H1 (cell line): ENCODE data around the gene GMCL2. TPM values are rescaled to one million over a fixed set of nuclear protein-coding genes. Genes with fewer than 3 reads are reported as not detected.

Experiments used
- CTCF ChIA-PET: fragments of 300-600 bp; sonication (Branson Sonifier 250); formaldehyde crosslinking; loops from one replicate; lab custom pipeline; 2021; ENCODE audit not compliant: partially characterized antibody; lab: Charles Lee
- POLR2A ChIA-PET: fragments of 300-600 bp; sonication (Branson Sonifier 250); formaldehyde crosslinking; loops from one replicate; lab custom pipeline; 2021; ENCODE audit warnings: inconsistent platforms; ENCODE audit not compliant: partially characterized antibody; lab: Charles Lee
- DNase-seq, 2 experiments: peaks; one replicate each; pipeline versions ENCODE4 v3.0.0 to v3.0.0-alpha.2; 2010 to 2022; ENCODE audit warnings: low spot score in 2 of 2, low read depth in 1 of 2, mixed read lengths in 1 of 2
- FAIRE-seq: peaks from 2 replicates; lab custom pipeline; 2011; peaks lifted over from hg19 to GRCh38; lab: Jason Lieb, UNC
- H2AFZ ChIP-seq: 2 replicates; pipeline ENCODE4 v1.8.1; 2012; ENCODE audit warnings: low read length, inconsistent platforms
- H2AK5ac ChIP-seq: 2 replicates; pipeline ENCODE4 v1.6.1; 2013; ENCODE audit warnings: low read depth, low read length
- H2BK120ac ChIP-seq: replicated peaks from 2 replicates; pipeline ENCODE3; 2013; ENCODE audit warnings: low read depth, low read length, inconsistent platforms
- H2BK12ac ChIP-seq: 2 replicates; pipeline ENCODE4 v1.6.1; 2013; ENCODE audit warnings: low read depth, low read length
- H2BK15ac ChIP-seq: 2 replicates; pipeline ENCODE4 v1.6.1; 2013; ENCODE audit warnings: low read length
- H2BK20ac ChIP-seq: 2 replicates; pipeline ENCODE4 v1.6.1; 2013; ENCODE audit warnings: low read length
- H2BK5ac ChIP-seq: 2 replicates; pipeline ENCODE4 v1.6.1; 2013; ENCODE audit warnings: low read depth, low read length
- H3K14ac ChIP-seq: 2 replicates; pipeline ENCODE4 v1.6.1; 2013; ENCODE audit warnings: inconsistent platforms; ENCODE audit not compliant: insufficient read length
- H3K18ac ChIP-seq: 2 replicates; pipeline ENCODE4 v1.6.1; 2013; ENCODE audit warnings: low read length; ENCODE audit errors: extremely low read depth
- H3K23ac ChIP-seq: 2 replicates; pipeline ENCODE4 v1.6.1; 2013; ENCODE audit warnings: inconsistent platforms; ENCODE audit not compliant: insufficient read length
- H3K23me2 ChIP-seq: 2 replicates; pipeline ENCODE4 v1.6.1; 2013; ENCODE audit warnings: low read depth, low read length
- H3K27ac ChIP-seq: 2 replicates; pipeline ENCODE4 v1.6.1; 2011; ENCODE audit warnings: low read depth, low read length, inconsistent platforms
- H3K27me3 ChIP-seq, 4 experiments: replicated peaks in 1 of 4; 1 replicate in 1 of 4; 2 replicates in 3 of 4; pipeline versions ENCODE4 v1.6.1 to v1.8.1; 2011 to 2013; ENCODE audit warnings: low read length in 3 of 4, mild to moderate bottlenecking in 3 of 4, inconsistent platforms in 2 of 4, mixed read lengths in 2 of 4, moderate library complexity in 1 of 4; ENCODE audit not compliant: control insufficient read depth in 3 of 4, insufficient read depth in 3 of 4; ENCODE audit errors: extremely low read depth in 1 of 4
- H3K36me3 ChIP-seq, 4 experiments: 2 replicates each; pipeline versions ENCODE4 v1.6.1 to v1.8.1; 2011 to 2013; ENCODE audit warnings: mild to moderate bottlenecking in 4 of 4, low read length in 3 of 4, moderate library complexity in 2 of 4, control low read depth in 1 of 4, inconsistent platforms in 1 of 4; ENCODE audit not compliant: insufficient read depth in 4 of 4, control insufficient read depth in 2 of 4
- H3K4ac ChIP-seq: replicated peaks from 2 replicates; pipeline ENCODE3; 2013; ENCODE audit warnings: low read length, low read depth, mixed read lengths, inconsistent platforms; ENCODE audit not compliant: insufficient read length
- H3K4me1 ChIP-seq, 4 experiments: replicated peaks in 1 of 4; 1 replicate in 1 of 4; 2 replicates in 3 of 4; pipeline versions ENCODE4 v1.6.1 to v1.8.1; 2011 to 2013; ENCODE audit warnings: low read length in 3 of 4, inconsistent platforms in 2 of 4, mixed read lengths in 1 of 4; ENCODE audit not compliant: insufficient read depth in 4 of 4, control insufficient read depth in 3 of 4
- H3K4me2 ChIP-seq, 2 experiments: 2 replicates each; pipeline versions ENCODE4 v1.6.1 to v1.8.1; 2011 to 2013; ENCODE audit warnings: low read depth in 2 of 2, low read length in 2 of 2, control low read depth in 1 of 2, inconsistent platforms in 1 of 2, mild to moderate bottlenecking in 1 of 2; ENCODE audit not compliant: insufficient read depth in 1 of 2
- H3K4me3 ChIP-seq, 4 experiments: fragments of 200-600, 300-600 bp in 1 of 4; sonication (generic), shearing (Covaris generic), sonication (Bioruptor Twin) in 1 of 4; 2 replicates each; pipeline versions ENCODE4 v1.5.1 to v1.8.1; 2011 to 2016; ENCODE audit warnings: low read length in 4 of 4, low read depth in 3 of 4, control low read depth in 2 of 4, inconsistent platforms in 2 of 4, mild to moderate bottlenecking in 2 of 4, mixed read lengths in 1 of 4, moderate library complexity in 1 of 4; ENCODE audit not compliant: insufficient read depth in 2 of 4; ENCODE audit errors: extremely low read depth in 1 of 4
- H3K56ac ChIP-seq: replicated peaks from 2 replicates; pipeline ENCODE3; 2013; ENCODE audit warnings: low read depth, mild to moderate bottlenecking, mixed read lengths, low read length, inconsistent platforms; ENCODE audit not compliant: insufficient read length
- H3K79me1 ChIP-seq: 2 replicates; pipeline ENCODE4 v1.6.1; 2013; ENCODE audit warnings: low read depth, low read length, control low read depth
- H3K79me2 ChIP-seq, 2 experiments: 2 replicates each; pipeline versions ENCODE4 v1.6.1 to v1.8.1; 2012 to 2013; ENCODE audit warnings: low read length in 2 of 2, mild to moderate bottlenecking in 2 of 2, inconsistent platforms in 1 of 2; ENCODE audit not compliant: insufficient read depth in 2 of 2, control insufficient read depth in 1 of 2
- H3K9ac ChIP-seq, 4 experiments: replicated peaks in 1 of 4; 1 replicate in 1 of 4; 2 replicates in 3 of 4; pipeline versions ENCODE4 v1.6.1 to v1.8.1; 2011 to 2013; ENCODE audit warnings: low read depth in 3 of 4, low read length in 3 of 4, control low read depth in 2 of 4, mild to moderate bottlenecking in 2 of 4, moderate library complexity in 2 of 4, inconsistent platforms in 1 of 4; ENCODE audit errors: extremely low read depth in 1 of 4
- H3K9me3 ChIP-seq, 2 experiments: 2 replicates each; pipeline versions ENCODE4 v1.6.1 to v1.8.1; 2012 to 2013; ENCODE audit warnings: mild to moderate bottlenecking in 2 of 2, moderate library complexity in 2 of 2, control low read depth in 1 of 2, inconsistent platforms in 1 of 2, low read depth in 1 of 2, low read length in 1 of 2, mixed read lengths in 1 of 2; ENCODE audit not compliant: insufficient read depth in 2 of 2
- H4K20me1 ChIP-seq, 2 experiments: replicated peaks in 1 of 2; 2 replicates each; pipeline versions ENCODE3 to v1.8.1; 2011 to 2013; ENCODE audit warnings: inconsistent platforms in 2 of 2, low read length in 2 of 2, mild to moderate bottlenecking in 1 of 2; ENCODE audit not compliant: insufficient read depth in 2 of 2, control insufficient read depth in 1 of 2
- H4K5ac ChIP-seq: 2 replicates; pipeline ENCODE4 v1.6.1; 2013; ENCODE audit warnings: low read length, low read depth, mixed read lengths, inconsistent platforms; ENCODE audit not compliant: insufficient read length
- H4K8ac ChIP-seq: 2 replicates; pipeline ENCODE4 v1.8.0; 2013; ENCODE audit warnings: mild to moderate bottlenecking, moderate library complexity, low read length, inconsistent platforms; ENCODE audit not compliant: insufficient read depth; ENCODE audit errors: extremely low read depth
- H4K91ac ChIP-seq: replicated peaks from 2 replicates; pipeline ENCODE3; 2013; ENCODE audit warnings: low read length, mixed read lengths, inconsistent platforms; ENCODE audit not compliant: insufficient read length
- BACH1 ChIP-seq: IDR thresholded peaks from 2 replicates; pipeline ENCODE4 v1.6.1; 2012; ENCODE audit warnings: low read length, improper control_type of control experiment
- BCL11A ChIP-seq, 2 experiments: IDR thresholded peaks; one replicate each; pipeline ENCODE4 v1.6.1; 2011; ENCODE audit warnings: low read depth in 2 of 2, low read length in 2 of 2, mild to moderate bottlenecking in 2 of 2
- BRCA1 ChIP-seq: IDR thresholded peaks from 2 replicates; pipeline ENCODE4 v1.6.1; 2012; ENCODE audit warnings: low read depth, low read length, improper control_type of control experiment
- CHD1 ChIP-seq: IDR thresholded peaks from 2 replicates; pipeline ENCODE4 v1.6.1; 2012; ENCODE audit warnings: low read depth, low read length, improper control_type of control experiment
- CTCF ChIP-seq, 3 experiments: IDR thresholded peaks; 1 replicate in 2 of 3; 2 replicates in 1 of 3; pipeline versions ENCODE4 v1.5.1 to v1.6.1; 2011; ENCODE audit warnings: low read length in 3 of 3, mild to moderate bottlenecking in 3 of 3, inconsistent platforms in 2 of 3, low read depth in 1 of 3, moderate library complexity in 1 of 3; ENCODE audit not compliant: insufficient read depth in 1 of 3; ENCODE audit errors: control extremely low read depth in 1 of 3
- E2F6 ChIP-seq: IDR thresholded peaks from 2 replicates; pipeline ENCODE4 v1.6.1; 2012; ENCODE audit warnings: inconsistent platforms
- KDM1A ChIP-seq: fragments of 200-600, 300-600 bp; sonication (generic); IDR thresholded peaks from 2 replicates; pipeline ENCODE4 v1.7.1; 2016; ENCODE audit warnings: mild to moderate bottlenecking, low read length, borderline replicate concordance
- PHF8 ChIP-seq: fragments of 200-600 bp; sonication (generic); conservative IDR thresholded peaks from 2 replicates; pipeline ENCODE4 v1.7.1; 2012; ENCODE audit warnings: low read depth, mild to moderate bottlenecking, inconsistent platforms, low read length, moderate library complexity
- POLR2AphosphoS5 ChIP-seq: IDR thresholded peaks from 2 replicates; pipeline ENCODE4 v1.6.1; 2011; ENCODE audit warnings: low read depth, low read length
- RFX5 ChIP-seq: IDR thresholded peaks from 2 replicates; pipeline ENCODE4 v1.6.1; 2011; ENCODE audit warnings: low read depth, low read length, improper control_type of control experiment, borderline replicate concordance
- TAF7 ChIP-seq: optimal IDR thresholded peaks from 2 replicates; pipeline ENCODE3; 2011; ENCODE audit warnings: low read depth, mild to moderate bottlenecking, inconsistent platforms, low read length, moderate library complexity, borderline replicate concordance
- WGBS, 2 experiments: shearing (Covaris generic) in 1 of 2; methylation state at CpG; one replicate each; pipeline versions ENCODE4 v1.1.6 to v1.1.7; 2013 to 2015; ENCODE audit warnings: low lambda C conversion rate in 2 of 2, mixed read lengths in 2 of 2, inconsistent platforms in 1 of 2, low coverage in 1 of 2, missing lambda C conversion rate in 1 of 2; ENCODE audit not compliant: insufficient replicate concordance in 2 of 2, insufficient coverage in 1 of 2, insufficient read length in 1 of 2; ENCODE audit errors: extremely low coverage in 1 of 2, missing lambda C conversion rate in 1 of 2; 5-methylcytosine and 5-hydroxymethylcytosine counted together
- polyA plus RNA-seq, 7 experiments: library from polyadenylated mRNA; depleted of rRNA in 3 of 7; stranded (reverse) in 5 of 7; unstranded in 2 of 7; fragments of >200 nt in 5 of 7; fragments of 200-250 nt in 2 of 7; gene quantifications; 1 replicate in 5 of 7; 2 replicates in 1 of 7; 4 replicates in 1 of 7; pipeline versions ENCODE4 v1.2.1 to v1.2.3, GENCODE V29; 2011 to 2013; ENCODE audit warnings: missing spikeins in 2 of 7, mixed read lengths in 2 of 7
- total RNA-seq: library from RNA; stranded (reverse); fragmentation: NEBNext Ultra II Directional; extraction: Animal tissue kit (Norgen Biotek cat#: 25700); gene quantifications from 2 replicates; pipeline ENCODE4 v1.2.1, GENCODE V29; 2021

Gene GMCL2
- total and polyA plus RNA-seq, 2 of the 8 experiments (the other 6 are each of a cell fraction or from before 2014, with no cell fraction given): 0.13 TPM; not detected in 1

- CTCF ChIA-PET: no interaction called here
- POLR2A ChIA-PET: interaction anchor here (31.3 to 38.5 kb wide), 2 partner anchors 8 to 12 kb away, joined by 985 read pairs; partner anchors contain the start of genes GMCL2 and HNRNPAB
- no peak for TF ChIP-seq KDM1A
- no peak for TF ChIP-seq PHF8
- no peak for TF ChIP-seq CHD1
- TF ChIP-seq POLR2AphosphoS5: no peak
- TF ChIP-seq CTCF (IDR thresholded peaks at IDR 0.05; ENCODE audit: control extremely low read depth in 1 of 3, insufficient read depth in 1 of 3, low read depth in 1 of 3, low read length in 3 of 3): no peak
- TF ChIP-seq BCL11A (IDR thresholded peaks at IDR 0.05; ENCODE audit: low read depth in 2 of 2, low read length in 2 of 2): no peak
- no peak for TF ChIP-seq TAF7
- no peak for TF ChIP-seq RFX5
- no peak for TF ChIP-seq BACH1
- no peak for TF ChIP-seq E2F6
- no peak for TF ChIP-seq BRCA1
Measured at GRCh38 chr5:178191661-178192060, 4.5 kb upstream of the GMCL2 start.

More at GRCh38 chr5:178191661-178192060, 4.5 kb upstream of the GMCL2 start:
- Histone ChIP-seq H3K4me2 (no peak overlapping the region), H2BK12ac (no peak overlapping the region), H3K9ac (no peak overlapping the region), H3K14ac (no peak overlapping the region), H3K4me3 (no peak overlapping the region), H2AK5ac (no peak overlapping the region), H4K20me1 (no peaks in the 10 kb centered on the region), H3K27me3 (no peaks in the 10 kb centered on the region; a peak in 1 of 7 replicates), H3K23me2 (no peaks in the 10 kb centered on the region), H4K8ac (no peak overlapping the region), H2AFZ (no peak overlapping the region), H3K79me1 (no peaks in the 10 kb centered on the region), H3K36me3 (no peaks in the 10 kb centered on the region), H2BK120ac (no peak overlapping the region), H3K9me3 (peaks cover 0 to 8% of the 10 kb centered on the region in 2 experiments; a peak in 2 of 4 replicates), H3K18ac (no peak overlapping the region), H3K4ac (no peak overlapping the region), H4K91ac (no peak overlapping the region), H2BK5ac (no peak overlapping the region), H3K23ac (no peak overlapping the region), H2BK20ac (no peak overlapping the region), H4K5ac (no peak overlapping the region), H3K4me1 (peaks cover 0 to 13% (median 3%) of the 10 kb centered on the region in 4 experiments; a peak in 3 of 7 replicates), H3K56ac (no peak overlapping the region), H2BK15ac (no peak overlapping the region), H3K79me2 (no peaks in the 10 kb centered on the region), H3K27ac (no peak overlapping the region)
- WGBS, 2 experiments: 72% methylated on average over 4 of the region's 4 CpGs; no CpG with 5 or more reads in 1 of the 2 experiments
- DNase-seq (no peak), FAIRE-seq (no peak)
